Ovary (tissue), 9 donors: Measurements from ENCODE around the gene THRA. TPM values are rescaled to one million over a fixed set of nuclear protein-coding genes. Genes with fewer than 3 reads are reported as not detected.

Source experiments
- DNase-seq, 5 donors: peaks; one replicate each; pipeline ENCODE4 v3.0.0-alpha.2; 2019 to 2020
- H3K27ac ChIP-seq, 2 donors: fragments of 200-600 bp; one replicate each; pipeline versions ENCODE4 v1.5.1 to v1.8.0; 2019 to 2022
- H3K27me3 ChIP-seq: fragments of 200-600 bp; one replicate; pipeline ENCODE4 v1.8.0; 2022
- H3K36me3 ChIP-seq: fragments of 200-600 bp; sonication (generic); one replicate; pipeline ENCODE4 v1.5.1; 2019
- H3K4me1 ChIP-seq: one replicate; pipeline ENCODE4 v1.8.1; 2013; ENCODE audit warnings: mild to moderate bottlenecking, moderate library complexity; ENCODE audit not compliant: insufficient read depth
- H3K4me3 ChIP-seq: fragments of 200-600 bp; sonication (generic); one replicate; pipeline ENCODE4 v1.5.1; 2017
- H3K9me3 ChIP-seq, 2 donors: fragments of 200-600 bp in 1 of 2; sonication (generic) in 1 of 2; one replicate each; pipeline versions ENCODE4 v1.5.1 to v1.8.1; 2013 to 2019; ENCODE audit warnings: mild to moderate bottlenecking in 1 of 2, moderate library complexity in 1 of 2
- EP300 ChIP-seq: sonication (generic); formaldehyde crosslinking; IDR thresholded peaks from one replicate; pipeline ENCODE4 v1.6.1; 2017; ENCODE audit warnings: antibody characterized with exemption
- POLR2A ChIP-seq: fragments of 450-650 bp; IDR thresholded peaks from one replicate; pipeline ENCODE4 v1.6.1; 2017; ENCODE audit warnings: antibody characterized with exemption, mild to moderate bottlenecking, moderate library complexity
- WGBS, 3 donors: extraction: QIAGEN DNeasy Blood & Tissue Kit in 1 of 3; methylation state at CpG; one replicate each; pipeline versions ENCODE4 v1.1.5 to v1.1.7; 2013 to 2017; 5-methylcytosine and 5-hydroxymethylcytosine counted together
- intact Hi-C, 4 donors: fragments of 100-400 bp; cut with DNase I; formaldehyde crosslinking; loops; one replicate each; pipeline versions ENCODE4 v1.11.0 to v1.15.1; 2022 to 2023
- polyA plus RNA-seq, 2 donors: library from polyadenylated mRNA; stranded (reverse); fragments of 200-250 nt in 1 of 2; fragments of 350-450 nt in 1 of 2; fragmentation: Illumina TruSeq in 1 of 2; extraction: RNeasy Lipid Tissue Mini Kit (QIAGEN cat#74804) in 1 of 2; gene quantifications; one replicate each; pipeline ENCODE4 v1.2.3, GENCODE V29; 2013 to 2014
- total RNA-seq, 7 donors: library from RNA; depleted of rRNA in 2 of 7; stranded (reverse); fragments of >200 nt in 2 of 7; fragmentation: NEBNext Ultra II Directional in 3 of 7; extraction: Animal tissue kit (Norgen Biotek cat#: 25700) in 3 of 7; gene quantifications; one replicate each; pipeline versions ENCODE4 v1.1.0 to v1.2.4, GENCODE V29; 2016 to 2023
- TF ChIP-seq, protein P1 (sequence below), 3 donors: fragments of 450-650 bp in 2 of 3; fragments of 200-600 bp in 1 of 3; IDR thresholded peaks; one replicate each; pipeline versions ENCODE4 v1.5.1 to v1.8.0; 2016 to 2022; ENCODE audit warnings: antibody characterized with exemption in 3 of 3, mild to moderate bottlenecking in 1 of 3
- donor health status: DM: no; HTN: no; CAD: no; lungs with moderate emphysema.
- donor health status: DM: no; HTN: no; CAD: no.
- donor health status: Bipolar disorder and iron deficiency.
- donor health status: DM: yes; HTN: yes; CAD: no.
- donor health status: DM: no; HTN: no; CAD: no.
- donor health status: DM: yes; HTN: yes; CAD: no.

Gene THRA
- total and polyA plus RNA-seq, 9 donors, result 51.4 to 129 (median 87.2) TPM

GRCh38 chr17:40061609-40062038, 1.1 kb upstream of the THRA start:
- Histone ChIP-seq H3K4me3 (no peak overlapping the region), H3K27me3 (no peaks in the 10 kb centered on the region), H3K4me1 (peaks cover 15% of the 10 kb centered on the region), H3K9me3 (no peaks in the 10 kb centered on the region), H3K36me3 (no peaks in the 10 kb centered on the region), H3K27ac (peak overlapping the region; percentile 44 to 45)
- peak in 1 of 5 donors; percentile 40 for DNase-seq
- intact Hi-C loops, result loop anchor here in 3 of 4 donors (5.0 to 10.0 kb wide), 4 partner anchors 36 to 837 kb away; partner anchors contain the start of gene STAC2 (in 1 of the 3)
- TF ChIP-seq, protein P1, sequence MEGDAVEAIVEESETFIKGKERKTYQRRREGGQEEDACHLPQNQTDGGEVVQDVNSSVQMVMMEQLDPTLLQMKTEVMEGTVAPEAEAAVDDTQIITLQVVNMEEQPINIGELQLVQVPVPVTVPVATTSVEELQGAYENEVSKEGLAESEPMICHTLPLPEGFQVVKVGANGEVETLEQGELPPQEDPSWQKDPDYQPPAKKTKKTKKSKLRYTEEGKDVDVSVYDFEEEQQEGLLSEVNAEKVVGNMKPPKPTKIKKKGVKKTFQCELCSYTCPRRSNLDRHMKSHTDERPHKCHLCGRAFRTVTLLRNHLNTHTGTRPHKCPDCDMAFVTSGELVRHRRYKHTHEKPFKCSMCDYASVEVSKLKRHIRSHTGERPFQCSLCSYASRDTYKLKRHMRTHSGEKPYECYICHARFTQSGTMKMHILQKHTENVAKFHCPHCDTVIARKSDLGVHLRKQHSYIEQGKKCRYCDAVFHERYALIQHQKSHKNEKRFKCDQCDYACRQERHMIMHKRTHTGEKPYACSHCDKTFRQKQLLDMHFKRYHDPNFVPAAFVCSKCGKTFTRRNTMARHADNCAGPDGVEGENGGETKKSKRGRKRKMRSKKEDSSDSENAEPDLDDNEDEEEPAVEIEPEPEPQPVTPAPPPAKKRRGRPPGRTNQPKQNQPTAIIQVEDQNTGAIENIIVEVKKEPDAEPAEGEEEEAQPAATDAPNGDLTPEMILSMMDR (IDR thresholded peaks at IDR 0.05), result no peak
- TF ChIP-seq POLR2A (no peak), EP300 (no peak)
- 73 to 82% (median 77%) methylated on average over 10 of the region's 10 CpGs for WGBS, 3 donors

DNA sequence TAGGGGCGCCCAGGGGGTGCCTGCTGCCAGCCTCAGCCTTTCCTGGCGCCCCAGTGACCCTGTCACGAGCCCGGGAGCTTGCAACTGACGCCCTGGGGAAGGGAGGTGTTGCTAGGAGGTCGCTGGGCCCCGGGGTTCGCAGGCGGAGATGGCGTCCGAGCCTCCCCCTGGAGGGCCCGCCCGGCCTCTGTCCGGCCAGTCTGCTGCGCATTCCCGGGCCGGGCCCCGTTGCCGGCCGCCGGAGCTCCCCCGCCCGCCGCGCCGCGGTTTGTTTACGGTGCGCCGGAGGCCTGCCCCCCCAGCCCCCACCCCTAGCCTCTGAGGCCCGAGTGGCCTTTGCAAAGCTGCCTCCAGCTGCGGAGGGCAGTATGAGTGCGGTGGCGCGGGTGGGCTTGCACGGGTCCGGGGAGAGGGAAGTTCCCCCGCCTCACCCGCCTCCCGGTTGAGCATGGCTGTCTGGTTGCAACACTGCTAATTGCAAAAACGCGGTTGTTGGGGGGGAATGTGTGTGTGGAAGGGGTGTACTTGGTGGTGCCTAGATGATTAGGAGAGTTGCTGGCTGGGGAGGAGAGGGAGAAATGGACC, 514 bp downstream of the THRA start:
- peak overlapping the region; percentile 63 for H3K4me3 ChIP-seq
- H3K27me3 ChIP-seq, result no peaks in the 10 kb centered on the region
- WGBS, 3 donors, result 0 to 2% (median 1%) methylated on average over 35 to 42 of the region's 42 CpGs
- peak; percentile 41 to 72 (median 60) for DNase-seq
- no peaks in the 10 kb centered on the region for H3K9me3 ChIP-seq
- no peaks in the 10 kb centered on the region for H3K36me3 ChIP-seq
- peak overlapping the region; percentile 80 to 85 for H3K27ac ChIP-seq
- peaks cover 19% of the 10 kb centered on the region for H3K4me1 ChIP-seq
- no peak for TF ChIP-seq EP300
- TF ChIP-seq, protein P1 (IDR thresholded peaks at IDR 0.05), result no peak
- intact Hi-C loops, result loop anchor here in 3 of 4 donors (5.0 to 10.0 kb wide), 4 partner anchors 34 to 838 kb away; partner anchors contain the start of gene STAC2 (in 1 of the 3)

DNA sequence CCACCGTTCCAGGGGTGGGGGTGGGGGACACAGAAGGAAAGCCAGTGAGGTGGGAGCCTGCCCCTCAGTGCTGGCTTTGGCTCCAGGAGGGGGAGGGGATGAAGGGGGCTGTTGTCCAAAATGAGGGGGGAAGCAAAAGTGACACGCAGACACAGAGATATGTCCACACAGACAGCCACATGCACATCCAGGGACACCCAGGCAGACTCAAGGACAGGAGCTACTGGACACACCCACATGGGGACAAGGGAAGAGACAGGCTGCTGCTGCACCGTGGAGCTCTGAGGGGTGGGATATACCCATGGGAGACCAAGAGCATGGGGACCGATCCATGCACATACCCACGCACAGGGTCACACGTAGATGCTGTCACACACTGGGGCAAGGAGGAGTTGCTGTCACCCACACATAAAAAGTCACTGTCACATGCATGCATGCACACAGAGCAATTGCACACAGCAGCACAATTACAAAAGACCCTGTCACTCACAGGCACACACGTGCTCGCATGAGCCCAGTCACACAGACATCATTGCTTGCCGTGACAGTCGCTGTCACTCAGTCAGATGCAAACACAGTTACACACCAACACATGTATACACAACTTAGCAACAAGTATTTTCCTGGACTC, 1.3 kb downstream of the THRA start:
- no peak for DNase-seq
- H3K4me1 ChIP-seq, result peaks cover 21% of the 10 kb centered on the region
- H3K4me3 ChIP-seq, result peak overlapping the region; percentile 63
- no peak for TF ChIP-seq EP300
- no peak for TF ChIP-seq POLR2A
- TF ChIP-seq, protein P1 (IDR thresholded peaks at IDR 0.05), result no peak
- H3K9me3 ChIP-seq, result no peaks in the 10 kb centered on the region
- intact Hi-C loops, result loop anchor here in 3 of 4 donors (5.0 to 10.0 kb wide), 4 partner anchors 33 to 839 kb away; partner anchors contain the start of gene STAC2 (in 1 of the 3)
- no peaks in the 10 kb centered on the region for H3K36me3 ChIP-seq
- no peaks in the 10 kb centered on the region for H3K27me3 ChIP-seq
- H3K27ac ChIP-seq, result peak overlapping the region; percentile 80 to 85
- 5 to 9% (median 8%) methylated on average over 10 of the region's 10 CpGs for WGBS, 3 donors

DNA sequence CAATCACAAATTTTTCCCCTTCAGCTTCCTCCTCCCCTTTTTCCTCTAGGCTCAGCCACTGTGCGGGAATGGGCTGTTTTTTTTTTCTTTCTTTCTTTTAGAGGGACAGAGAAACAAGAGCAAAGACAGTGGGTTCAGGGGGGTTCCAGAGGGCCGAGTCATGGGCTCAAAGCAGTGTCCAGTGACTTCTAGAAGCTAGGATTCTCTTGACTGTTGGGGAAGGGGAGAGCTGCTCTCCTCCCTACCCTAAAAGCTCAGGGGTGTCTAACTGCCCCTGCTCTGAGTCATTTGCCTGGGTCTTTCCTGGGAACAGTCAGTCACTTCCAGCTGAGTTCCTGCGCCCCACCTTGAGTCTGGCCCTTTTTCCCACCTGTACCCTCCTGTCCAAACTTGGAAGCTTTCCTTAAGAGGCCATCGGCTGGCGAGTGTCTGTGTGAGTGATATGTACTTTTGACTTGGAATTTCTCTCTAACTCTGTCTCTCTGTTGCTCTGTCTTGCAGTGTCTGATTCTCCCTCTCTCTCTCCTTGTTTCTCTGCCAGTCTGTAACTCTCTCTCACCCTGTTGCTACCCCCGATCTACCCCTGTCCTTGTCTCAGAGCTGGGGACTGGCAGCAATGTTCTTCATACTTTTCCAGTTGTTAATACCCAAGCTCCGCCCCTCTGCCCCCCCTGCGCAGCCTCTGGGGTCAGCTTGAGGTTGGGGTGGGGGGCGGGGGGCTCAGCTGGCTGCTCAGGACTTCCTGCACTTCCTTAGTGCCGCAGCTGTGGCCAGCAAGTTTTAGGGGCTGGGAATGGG, 2.4 kb downstream of the THRA start:
- DNase-seq, result peak; percentile 41 to 69 (median 59)
- peak overlapping the region; percentile 54 to 85 for H3K27ac ChIP-seq
- TF ChIP-seq, protein P1 (IDR thresholded peaks at IDR 0.05), result no peak
- no peak for TF ChIP-seq POLR2A
- no peak for TF ChIP-seq EP300
- no peaks in the 10 kb centered on the region for H3K36me3 ChIP-seq
- intact Hi-C loops, result loop anchor here in 3 of 4 donors (5.0 to 10.0 kb wide), 4 partner anchors 32 to 840 kb away; partner anchors contain the start of gene STAC2 (in 1 of the 3)
- H3K27me3 ChIP-seq, result no peaks in the 10 kb centered on the region
- H3K4me1 ChIP-seq, result peaks cover 29% of the 10 kb centered on the region
- H3K9me3 ChIP-seq, result no peaks in the 10 kb centered on the region
- 5 to 6% (median 5%) methylated on average over 10 of the region's 10 CpGs for WGBS, 3 donors
- peak overlapping the region; percentile 63 for H3K4me3 ChIP-seq
